ENCODE measurements around the gene ADAMTSL1.

ADAMTSL1 gene

DNA sequence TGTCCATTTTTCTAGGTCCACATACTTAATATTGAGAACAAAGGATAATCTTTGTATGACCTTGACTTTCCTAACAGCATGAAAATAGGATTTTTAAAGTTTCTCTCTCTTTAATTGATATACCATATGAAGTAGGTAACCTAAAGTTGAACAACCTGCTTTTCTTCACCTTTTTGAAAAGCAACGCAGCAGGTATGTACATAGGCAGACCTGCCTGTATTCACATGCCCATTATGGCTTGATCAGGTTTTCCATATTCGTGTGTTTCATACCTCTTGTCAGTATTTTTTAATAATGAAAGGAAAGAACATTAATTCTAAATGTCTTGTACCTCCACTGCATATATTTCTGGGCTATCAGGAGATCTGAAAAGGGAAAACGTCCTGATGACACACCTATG lies 1.5 kb upstream of the ADAMTSL1 start:
- no peak for DNase-seq

DNA sequence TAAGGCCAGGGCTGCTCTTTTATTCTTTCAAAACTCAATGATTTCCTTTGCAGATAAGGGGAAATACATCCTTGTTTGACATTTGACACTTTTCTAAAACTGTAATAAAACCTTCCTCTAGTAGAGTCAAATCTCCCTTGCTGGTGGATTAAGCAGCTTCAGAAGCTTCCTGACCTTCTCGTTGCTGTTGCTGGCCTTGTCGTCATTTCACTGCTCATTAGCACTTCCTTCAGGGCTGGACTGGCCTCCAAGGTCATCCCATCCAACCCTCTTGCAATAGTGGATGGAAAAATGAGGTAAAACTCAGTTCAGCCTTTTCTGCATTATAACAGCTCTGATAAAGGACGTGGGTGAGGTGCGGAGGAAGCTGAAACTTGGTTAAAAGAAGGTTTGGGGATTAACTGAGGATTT lies 1.1 kb upstream of the ADAMTSL1 start:
- no peak for DNase-seq

DNA sequence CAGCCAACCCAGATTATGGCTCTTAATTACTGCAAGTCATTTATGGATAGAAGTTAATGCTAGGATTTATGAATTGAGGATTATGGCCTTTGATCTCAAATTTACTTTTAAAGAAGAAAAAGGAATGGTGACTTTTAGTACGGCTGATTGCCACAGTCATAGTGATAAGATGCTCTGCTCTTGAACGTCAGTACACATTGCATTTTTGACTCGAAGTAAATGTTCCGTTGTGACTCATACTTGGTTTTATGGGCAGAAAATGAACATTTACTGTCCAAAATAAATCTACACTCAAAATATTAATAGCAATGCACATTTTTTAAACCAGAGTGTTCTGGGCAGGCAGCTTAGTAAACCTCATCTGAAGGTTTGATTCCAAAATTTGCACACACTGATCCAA lies 830 bp downstream of the ADAMTSL1 start:
- DNase-seq, result no peak

DNA sequence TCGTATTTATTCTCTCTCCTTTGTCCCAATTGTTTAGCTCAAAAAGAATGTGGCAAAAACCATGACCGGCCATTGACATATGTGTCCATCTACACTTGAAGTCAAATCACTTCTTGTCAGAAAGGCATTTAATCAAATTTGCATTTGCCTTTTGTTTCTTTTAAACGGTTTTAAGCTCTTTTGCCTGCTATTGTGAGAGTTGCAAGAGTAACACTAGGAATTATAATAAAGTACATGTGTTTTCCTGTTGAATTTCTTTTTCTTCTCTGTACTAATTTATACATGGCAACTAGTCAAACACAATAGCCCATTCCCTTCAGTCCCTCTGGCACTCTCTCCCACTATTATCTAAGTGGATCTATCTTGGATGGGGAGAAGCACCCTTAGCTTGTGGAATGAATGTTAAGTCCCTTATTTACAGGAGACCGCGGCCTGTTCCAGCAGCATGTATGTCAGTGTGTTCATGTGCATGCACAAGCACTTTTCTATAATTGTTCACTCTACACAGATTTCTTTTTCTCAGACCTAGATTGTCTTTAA lies 3.2 kb downstream of the ADAMTSL1 start:
- DNase-seq, result no peak

DNA sequence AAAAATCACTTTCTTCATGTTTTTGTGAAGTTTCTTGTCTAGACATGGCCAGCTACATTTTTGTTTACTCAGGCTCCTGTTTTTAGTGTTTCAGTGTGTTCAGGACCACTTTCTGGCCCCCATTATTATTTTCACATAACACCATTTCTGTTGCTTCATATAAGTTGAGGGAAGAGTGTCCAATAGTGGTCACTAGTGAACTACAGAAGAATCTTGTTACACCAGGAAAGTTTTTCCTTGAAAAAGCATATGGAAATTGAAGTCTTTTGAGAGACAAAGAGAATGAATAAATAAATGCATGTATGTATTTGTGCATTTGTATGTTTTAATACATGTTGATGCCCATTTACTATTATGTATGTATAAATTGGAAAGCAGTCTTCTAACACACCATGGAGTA lies 3.8 kb downstream of the ADAMTSL1 start:
- no peak for DNase-seq

DNA sequence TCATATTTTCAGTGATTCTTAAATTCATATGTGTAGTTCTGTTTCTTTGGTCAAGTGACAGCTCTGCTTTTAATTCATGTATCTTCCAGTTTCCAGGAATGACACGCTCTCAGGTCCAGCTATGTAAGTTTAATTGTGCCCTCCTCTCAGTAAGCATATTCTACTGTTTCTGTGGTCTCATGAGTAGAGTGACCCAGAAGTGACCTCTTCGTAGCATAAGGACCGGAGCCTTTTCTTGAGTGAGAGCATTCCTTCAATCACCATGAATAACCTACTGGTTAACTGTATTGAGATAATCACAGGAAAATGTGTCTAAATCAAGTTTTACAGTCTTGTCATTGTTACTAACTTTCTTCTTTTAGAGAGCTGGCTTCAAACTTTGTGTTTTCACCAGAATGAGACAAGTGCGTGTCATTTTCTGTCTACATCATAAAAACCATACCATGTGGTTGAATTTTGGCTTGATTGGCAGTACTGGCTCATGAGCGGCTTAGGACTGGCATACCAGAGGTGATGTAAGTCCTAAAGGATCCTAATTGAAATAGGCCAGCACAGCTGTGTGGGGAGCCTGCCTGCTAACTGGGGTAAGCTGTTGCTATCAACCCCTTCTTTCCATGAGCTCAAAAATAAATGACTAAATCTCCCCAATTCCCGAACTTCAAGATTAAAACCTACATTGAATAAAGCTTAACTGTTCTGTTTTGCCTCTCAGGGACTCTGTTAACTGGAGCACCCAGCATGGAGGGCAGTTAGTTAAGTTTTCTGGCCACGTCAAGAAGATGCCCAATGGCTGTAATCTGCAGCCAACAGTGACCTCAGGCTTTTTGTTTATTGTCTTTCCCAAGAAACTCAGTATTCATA lies 4.8 kb downstream of the ADAMTSL1 start:
- no peak for DNase-seq

DNA sequence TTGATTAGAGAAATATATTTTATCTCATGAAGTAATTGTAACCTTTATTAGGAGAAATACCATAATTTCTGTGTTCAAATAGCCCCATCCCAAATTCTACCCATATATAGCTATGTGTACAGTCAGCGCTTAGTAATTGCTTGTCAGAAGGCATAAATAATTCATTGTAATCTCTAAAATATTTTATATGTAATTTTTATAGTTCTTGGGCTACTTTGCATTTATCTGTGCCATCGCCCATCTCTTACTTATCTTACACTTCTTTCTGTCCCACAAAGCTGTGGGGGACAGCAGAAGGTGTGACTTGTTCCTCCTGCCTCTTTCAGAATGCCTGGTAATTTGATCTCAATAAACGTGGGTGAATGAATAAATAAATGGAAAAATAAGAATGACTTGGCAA lies 5.5 kb downstream of the ADAMTSL1 start:
- DNase-seq, result no peak

DNA sequence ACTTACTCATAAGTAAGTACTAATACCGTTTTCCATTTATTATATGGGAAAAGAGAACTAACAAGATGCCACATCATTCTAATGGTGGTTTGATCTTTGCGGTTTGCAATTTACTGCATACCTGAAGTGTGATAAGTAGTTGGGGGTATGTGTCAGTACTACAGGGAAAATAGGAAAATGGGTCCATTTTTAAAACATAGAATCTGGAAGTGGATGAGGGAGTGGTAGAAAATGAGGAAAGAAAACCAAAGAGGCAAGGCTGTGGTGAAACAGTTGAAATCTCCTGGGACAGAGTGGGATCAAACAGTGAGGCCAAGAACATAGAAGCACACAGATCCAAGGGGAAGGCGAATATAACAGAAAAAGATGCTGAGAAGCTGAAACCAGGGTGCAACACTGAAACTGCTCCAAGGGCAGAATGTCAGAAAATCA lies 6.7 kb downstream of the ADAMTSL1 start:
- no peak for DNase-seq

DNA sequence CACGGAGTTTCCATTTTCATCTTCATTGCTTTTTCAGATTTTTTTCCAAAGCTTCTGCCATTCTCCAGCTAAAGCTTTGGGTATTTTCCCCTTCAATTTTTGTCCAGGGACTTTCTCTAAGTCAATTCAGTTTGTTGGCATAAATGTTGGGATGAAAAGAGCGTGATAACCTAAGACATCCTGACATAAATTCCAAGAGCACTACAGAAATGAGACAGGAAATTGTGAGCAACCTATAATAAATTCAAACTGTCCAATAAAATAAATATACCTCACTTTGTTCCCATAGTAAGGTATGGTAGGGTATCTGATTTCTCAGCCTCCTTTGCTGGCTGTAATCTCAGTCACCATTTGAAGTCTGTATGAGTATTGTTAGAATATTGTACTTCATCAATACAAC lies 8.4 kb downstream of the ADAMTSL1 start:
- DNase-seq, result no peak

DNA sequence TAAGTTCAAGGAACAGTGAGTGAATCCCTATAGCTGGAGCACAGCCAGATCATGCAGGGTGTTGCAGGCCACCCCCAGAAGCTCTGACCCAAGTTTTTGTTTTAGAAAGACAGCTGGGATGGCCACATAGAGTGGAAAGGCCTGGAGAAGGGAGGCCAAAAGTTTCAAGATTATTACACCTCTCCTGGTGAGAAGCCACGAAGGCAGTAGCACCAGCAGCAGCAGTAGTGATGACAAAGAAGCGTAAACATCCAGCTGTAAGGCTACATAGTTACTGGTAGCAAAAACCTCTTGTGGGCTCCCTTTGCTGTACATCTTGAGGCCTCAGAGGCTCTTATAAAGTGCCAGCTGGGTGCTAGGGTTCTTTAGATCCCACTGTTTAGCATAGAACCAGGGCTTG lies 11.8 kb downstream of the ADAMTSL1 start:
- no peak for DNase-seq

DNA sequence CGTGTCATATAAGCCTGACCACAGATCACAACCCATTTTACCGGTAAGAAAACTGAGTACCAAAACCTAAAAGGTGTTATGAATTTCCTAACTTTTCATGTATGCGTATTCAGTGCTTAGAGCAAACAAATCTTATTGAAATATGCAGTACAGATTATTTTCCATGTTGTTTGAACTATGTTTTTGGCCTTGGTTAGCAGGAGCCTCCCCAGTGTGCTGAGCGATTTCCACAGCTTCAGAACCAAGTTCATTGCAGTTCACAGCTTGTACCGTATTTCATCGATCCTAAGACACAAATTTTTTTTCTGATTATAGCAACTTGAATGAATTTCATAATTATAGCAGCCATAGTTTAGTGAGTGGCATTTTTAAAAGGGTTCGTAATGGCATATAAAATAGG lies 13.7 kb downstream of the ADAMTSL1 start:
- no peak for DNase-seq

DNA sequence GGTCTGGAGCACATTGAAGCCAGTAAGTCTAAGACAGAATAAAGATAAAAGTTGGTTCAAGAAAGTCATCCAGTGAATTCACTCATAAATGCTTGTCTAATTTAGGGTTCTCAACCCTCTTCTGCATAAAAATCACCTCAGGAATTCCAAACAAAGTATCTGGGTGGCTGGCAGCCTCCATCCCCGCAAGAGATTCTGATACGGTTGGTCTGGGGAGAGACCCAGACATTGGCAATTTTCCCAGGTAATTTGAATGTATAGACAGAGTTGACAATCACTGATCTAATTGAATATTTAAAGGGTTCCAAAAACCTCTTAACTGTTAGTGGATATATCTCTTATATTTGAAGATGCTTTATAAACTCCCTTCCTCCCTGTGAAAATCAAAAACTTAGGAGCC lies 14.9 kb downstream of the ADAMTSL1 start:
- DNase-seq, result no peak

DNA sequence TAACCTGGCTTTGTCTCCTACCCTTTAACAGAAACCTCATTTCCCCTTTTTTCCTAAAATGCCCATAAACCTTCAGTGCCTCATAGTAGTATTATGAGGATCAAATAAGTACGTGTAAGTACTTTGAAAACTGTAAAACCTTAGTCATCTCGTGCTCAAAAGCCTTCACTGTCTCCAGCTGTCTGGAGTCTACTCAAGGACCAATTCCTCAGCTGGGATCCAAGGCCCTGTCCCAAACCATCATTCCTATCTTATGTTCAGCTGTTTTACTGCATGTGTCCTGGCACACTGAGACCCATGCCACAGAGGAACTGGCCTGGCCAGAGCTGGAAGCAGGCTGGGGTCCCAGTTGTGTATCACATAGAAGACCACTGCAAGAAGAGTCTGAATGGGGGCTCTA lies 15.9 kb downstream of the ADAMTSL1 start:
- no peak for DNase-seq

DNA sequence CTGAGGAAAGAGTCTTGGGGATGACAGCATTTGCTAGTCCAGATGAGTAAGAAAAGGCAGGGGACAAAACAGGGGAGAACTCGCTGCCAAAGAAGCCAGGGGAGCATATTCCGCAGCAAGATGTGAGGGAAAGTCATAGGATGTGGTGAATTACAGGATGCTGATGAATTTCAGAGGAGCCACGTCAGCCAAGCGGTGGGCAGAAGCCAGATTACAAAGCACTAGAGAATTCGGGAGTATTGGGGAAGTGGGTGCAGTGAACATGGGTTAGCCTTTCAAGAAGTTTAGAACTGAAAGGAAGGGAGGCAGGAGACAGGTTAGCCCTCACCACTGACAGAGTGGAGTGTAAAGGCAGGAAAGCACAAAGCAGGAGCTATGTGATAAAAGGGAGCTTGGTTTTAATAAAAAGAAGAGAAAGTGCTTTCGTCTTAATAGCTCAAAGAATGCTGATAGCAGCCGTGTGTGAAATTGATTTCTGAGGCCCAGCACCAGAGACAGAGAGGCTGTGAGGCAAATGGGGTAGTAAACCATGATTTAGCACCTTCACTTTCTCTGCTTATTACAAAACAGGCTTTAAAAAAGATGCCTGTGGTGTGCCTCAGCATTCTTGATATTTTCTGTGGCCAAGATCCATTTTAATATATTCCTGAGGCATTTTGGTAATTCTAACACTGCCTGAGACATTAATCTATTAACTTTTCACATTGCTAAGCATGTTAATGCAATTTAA lies 16.9 kb downstream of the ADAMTSL1 start:
- DNase-seq, result no peak

DNA sequence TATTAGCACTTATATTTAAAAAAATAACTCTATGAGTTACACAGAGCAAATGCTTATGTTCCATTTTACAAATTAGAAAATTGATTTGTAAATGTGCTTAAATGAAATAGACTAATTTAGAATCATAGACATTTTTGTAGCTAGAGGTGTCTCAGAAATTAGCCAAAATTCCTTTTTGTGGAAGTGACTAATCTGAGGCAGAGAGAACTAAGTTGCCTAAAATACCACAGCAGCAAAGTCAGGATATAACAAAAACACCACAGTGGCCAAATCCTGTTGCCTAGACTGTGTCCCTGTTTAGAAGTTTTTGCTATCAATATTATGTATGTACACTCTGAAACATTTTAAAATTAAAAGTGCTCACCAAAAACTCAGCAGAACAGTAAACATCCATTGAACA lies 18.7 kb downstream of the ADAMTSL1 start:
- no peak for DNase-seq

DNA sequence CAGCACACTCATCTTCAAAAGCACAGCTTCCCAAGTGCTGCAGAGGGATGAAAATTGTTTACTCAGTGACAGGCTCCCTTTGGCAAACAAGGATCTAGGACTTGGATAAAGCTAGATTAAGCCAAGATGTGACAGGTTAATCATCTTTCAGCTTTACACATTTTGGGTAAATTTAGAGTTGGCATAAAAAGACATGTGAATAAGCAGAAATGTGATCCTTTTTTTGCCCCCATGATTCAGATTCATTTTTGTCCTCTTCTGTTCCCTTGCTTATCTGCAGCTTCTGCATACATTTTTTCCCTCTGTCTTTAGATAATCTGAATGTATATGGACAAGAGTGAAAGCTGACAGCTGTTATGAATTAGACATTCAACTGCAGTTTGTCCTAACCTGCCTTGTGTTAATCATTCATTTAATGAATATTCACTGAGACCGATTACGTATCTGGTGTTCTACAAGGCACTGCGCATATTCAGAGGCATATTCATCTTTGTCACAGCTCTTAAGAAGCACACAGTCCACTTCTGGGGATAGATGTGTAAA lies 19.6 kb downstream of the ADAMTSL1 start:
- no peak for DNase-seq

DNA sequence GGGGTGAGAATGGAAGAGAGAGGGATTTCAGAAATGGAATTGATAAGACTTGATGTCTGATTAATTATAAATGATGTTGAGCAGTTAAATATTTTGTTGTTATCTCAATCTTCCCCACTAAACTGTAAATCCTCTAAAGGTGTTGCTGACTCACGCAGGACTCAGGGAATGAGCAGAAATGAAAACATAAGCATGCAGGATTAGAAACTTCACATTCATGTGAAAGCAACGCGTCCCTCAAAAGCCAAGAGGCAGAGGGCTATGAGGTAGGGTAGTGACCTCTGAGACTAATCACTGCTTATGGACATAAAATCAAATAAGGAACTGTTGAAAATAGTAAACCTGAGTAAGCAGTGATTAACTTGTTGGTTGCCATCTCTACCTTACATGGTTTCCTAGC lies 21.1 kb downstream of the ADAMTSL1 start:
- DNase-seq, result no peak

DNA sequence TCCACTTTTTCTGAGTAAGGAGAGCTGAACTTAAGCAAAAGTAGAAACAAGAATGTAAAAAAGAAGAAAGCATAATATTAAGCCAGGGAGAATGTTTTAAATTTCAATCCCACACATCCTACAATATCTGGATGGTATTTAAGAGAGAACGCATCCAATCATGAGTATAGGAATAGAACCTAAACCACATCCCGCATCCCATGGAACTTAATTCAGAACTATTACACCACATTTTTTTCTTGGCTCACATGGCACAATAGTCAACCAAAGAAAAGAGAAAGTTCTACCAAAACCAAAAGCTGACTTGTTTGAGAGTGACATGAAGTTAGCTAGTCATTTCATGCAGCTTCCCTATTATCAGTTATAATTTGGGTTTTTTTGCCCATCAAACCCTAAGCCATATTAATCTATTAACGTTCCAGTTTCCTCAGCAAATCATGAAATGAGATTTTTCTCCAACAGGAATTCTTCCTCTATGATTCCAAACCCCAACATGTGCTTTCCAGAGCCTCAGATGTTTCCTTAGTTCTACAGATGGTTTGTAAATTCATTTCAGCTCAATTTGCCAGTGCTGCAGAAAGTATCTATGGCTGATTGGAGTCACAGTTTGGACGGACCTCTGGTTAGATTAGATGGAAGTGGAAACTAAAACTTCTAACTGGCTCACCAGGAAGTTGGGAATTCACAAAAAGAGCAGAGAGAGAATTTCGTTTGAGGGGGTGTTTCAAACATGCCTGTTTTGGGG lies 22.5 kb downstream of the ADAMTSL1 start:
- DNase-seq, result no peak

DNA sequence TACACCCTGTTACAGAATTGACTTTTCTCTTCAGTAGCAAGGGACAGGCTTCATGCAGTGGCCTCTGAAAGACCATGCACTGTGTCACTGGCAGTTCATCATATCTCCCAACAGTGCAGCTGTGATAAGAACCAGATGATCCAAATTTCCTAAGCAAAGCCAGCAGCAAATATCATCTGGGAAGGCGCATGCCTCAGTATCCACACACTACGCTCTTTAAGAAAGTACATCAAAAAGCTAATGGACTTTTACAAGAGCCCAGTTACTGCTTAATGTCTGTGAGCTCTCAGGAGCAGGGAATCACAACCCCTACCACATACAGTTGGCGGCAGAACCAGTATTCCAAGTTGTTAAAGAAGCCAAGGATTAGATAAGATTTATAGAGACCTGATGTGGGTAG lies 25.1 kb downstream of the ADAMTSL1 start:
- DNase-seq, result no peak

DNA sequence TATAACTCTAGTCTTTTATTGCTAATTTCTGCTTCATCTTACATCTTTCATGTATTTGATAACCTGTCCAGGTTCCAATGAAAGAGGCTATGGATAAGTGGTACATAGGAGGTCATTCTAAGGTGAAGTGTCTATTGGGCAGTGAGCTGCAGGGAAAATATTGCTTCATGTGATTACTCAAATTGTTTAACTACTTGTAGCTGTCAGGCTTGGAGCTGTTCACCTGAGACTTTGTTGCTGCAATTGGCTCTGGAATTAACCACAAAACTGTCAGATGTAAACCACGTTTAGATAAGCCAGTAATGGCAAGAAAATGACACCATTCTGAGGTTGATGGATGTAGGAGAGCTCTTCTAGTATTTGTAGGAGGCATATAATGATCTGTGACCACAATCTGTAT lies 26.0 kb downstream of the ADAMTSL1 start:
- no peak for DNase-seq

DNA sequence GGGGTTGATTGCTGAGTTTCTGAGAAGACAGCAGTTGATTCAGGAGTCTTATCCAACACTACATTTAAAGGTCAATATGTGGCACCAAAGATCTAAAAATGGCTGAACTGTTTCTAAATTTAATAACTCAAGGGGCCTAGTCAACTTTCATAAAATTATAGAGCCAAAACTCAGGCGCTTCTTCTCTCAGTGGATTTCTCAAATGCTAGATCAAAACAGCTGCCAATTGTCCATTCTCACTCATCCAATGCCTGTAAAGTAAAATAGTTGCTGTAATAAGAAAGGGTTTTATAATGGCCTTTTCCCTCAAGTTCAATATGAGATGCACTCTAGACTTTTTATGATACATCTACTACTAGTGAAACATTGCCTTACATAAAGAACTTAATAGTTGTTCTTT lies 26.5 kb downstream of the ADAMTSL1 start:
- no peak for DNase-seq

DNA sequence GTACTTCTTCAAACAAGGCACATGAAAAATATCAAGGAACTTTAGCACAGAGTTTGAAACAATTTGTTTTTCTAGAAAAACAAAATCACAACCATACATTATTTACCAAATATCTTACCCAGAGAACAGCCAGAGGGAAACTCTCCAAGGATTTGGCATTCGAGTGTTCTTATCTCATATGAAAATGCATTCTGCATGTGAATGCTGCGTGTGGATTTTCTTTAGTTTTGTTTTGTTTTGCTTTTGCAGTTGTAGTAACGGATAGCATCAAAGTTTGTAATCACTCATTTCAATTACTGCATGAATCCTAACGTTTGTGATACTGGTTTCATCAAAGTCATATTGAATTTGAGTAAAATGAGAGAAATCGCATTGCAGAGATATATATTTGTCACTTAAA lies 28.0 kb downstream of the ADAMTSL1 start:
- no peak for DNase-seq

DNA sequence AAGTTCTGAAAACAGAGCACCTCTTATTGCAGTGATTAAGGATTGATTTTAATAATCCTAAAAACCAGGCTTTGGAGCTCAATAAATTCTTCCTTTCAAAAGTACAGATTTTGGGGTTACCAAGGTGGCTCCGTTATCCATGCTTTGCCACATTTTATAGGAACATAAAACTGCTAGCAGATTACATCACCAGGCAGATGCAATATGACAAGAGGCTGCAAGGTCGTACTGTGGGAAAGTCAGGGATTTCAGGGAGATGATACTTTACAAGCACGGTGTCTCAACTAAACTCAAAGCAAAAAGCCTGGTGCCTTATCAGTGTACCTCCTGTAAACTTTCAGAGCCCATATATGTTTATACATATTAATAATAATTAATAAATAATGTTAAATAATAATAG lies 28.6 kb downstream of the ADAMTSL1 start:
- no peak for DNase-seq
